Activated CD4-positive, alpha-beta T cell treated with anti-CD3 and anti-CD28 coated beads, Interleukin-2, amount 50 U/mL, for 16 hours (primary cell): ENCODE data around the gene ZC2HC1C.
"Not testable (repeated sequence)": the region's sequence is repeated elsewhere in the genome, so short reads cannot be mapped to it uniquely, and the experiment has no call there.

Experiments used
- DNase-seq: peaks from one replicate; pipeline ENCODE4 v3.0.0-alpha.2; 2020

Gene ZC2HC1C

GRCh38 chr14:75098682-75099081 is 29.2 kb downstream of the ZC2HC1C start:
- no peak for DNase-seq

GRCh38 chr14:75101491-75101890 is 32.0 kb downstream of the ZC2HC1C start:
- DNase-seq: no peak

GRCh38 chr14:75107186-75107585 is 37.7 kb downstream of the ZC2HC1C start:
- no peak for DNase-seq

- no peak for DNase-seq
Observed at GRCh38 chr14:75109877-75110276, 40.4 kb downstream of the ZC2HC1C start.

GRCh38 chr14:75113932-75114539 is 44.6 kb downstream of the ZC2HC1C start:
- no peak for DNase-seq

GRCh38 chr14:75119056-75119455 is 49.6 kb downstream of the ZC2HC1C start:
- DNase-seq: no peak

- no peak for DNase-seq
Observed at GRCh38 chr14:75120541-75121291, 51.3 kb downstream of the ZC2HC1C start.

GRCh38 chr14:75121552-75121951 is 52.1 kb downstream of the ZC2HC1C start:
- DNase-seq: no peak

GRCh38 chr14:75123991-75124390 is 54.5 kb downstream of the ZC2HC1C start:
- DNase-seq: peak; percentile 56

GRCh38 chr14:75125617-75126016 is 56.2 kb downstream of the ZC2HC1C start:
- no peak for DNase-seq

GRCh38 chr14:75126121-75126544 is 56.7 kb downstream of the ZC2HC1C start:
- DNase-seq: no peak

GRCh38 chr14:75126679-75127473 is 57.4 kb downstream of the ZC2HC1C start, which contains the start of gene NEK9:
TSS of gene NEK9 (minus strand) at chr14:75127048. CDS start at chr14:75126921, 127 bp downstream.
- DNase-seq: peak; percentile 93

GRCh38 chr14:75127474-75127820 is 58.0 kb downstream of the ZC2HC1C start:
- DNase-seq: not testable (repeated sequence)

GRCh38 chr14:75127903-75128595 is 58.6 kb downstream of the ZC2HC1C start:
- no peak for DNase-seq

- DNase-seq: no peak
Observed at GRCh38 chr14:75128596-75128990, 59.2 kb downstream of the ZC2HC1C start.
